Esophagus squamous epithelium (tissue), 4 donors: ENCODE measurements around the gene MFSD1.

Source experiments
- CTCF ChIP-seq, 6 experiments: fragments of 450-650 bp in 4 of 6; fragments of 200-600 bp in 2 of 6; sonication (generic) in 2 of 6; IDR thresholded peaks; one replicate each; pipeline ENCODE4 v1.5.1; 2016 to 2019; ENCODE audit warnings: antibody characterized with exemption in 6 of 6, mild to moderate bottlenecking in 4 of 6, moderate library complexity in 4 of 6
- POLR2A ChIP-seq, 4 donors: fragments of 450-650 bp; IDR thresholded peaks; one replicate each; pipeline ENCODE4 v1.6.1; 2017; ENCODE audit warnings: antibody characterized with exemption in 4 of 4, mild to moderate bottlenecking in 4 of 4, moderate library complexity in 3 of 4

- TF ChIP-seq POLR2A (IDR thresholded peaks at IDR 0.05) (no peak), CTCF (IDR thresholded peaks at IDR 0.05) (no peak)
Measured at GRCh38 chr3:158785972-158786371, 15.9 kb upstream of the MFSD1 start.
